Gastrocnemius medialis (tissue), 4 donors: ENCODE data around the gene PCDH9. TPM values are rescaled to one million over a fixed set of nuclear protein-coding genes. Genes with fewer than 3 reads are reported as not detected.

ENCODE experiments used
- ATAC-seq, 2 donors: fragments of 150-250 bp; one replicate each; pipeline ENCODE4 v1.9.1; 2016
- DNase-seq, 2 donors: peaks; one replicate each; pipeline ENCODE4 v3.0.0-alpha.2; 2019
- H3K27ac ChIP-seq, 4 donors: fragments of 200-600 bp; sonication (generic); 1 replicate in 1 of 4; 2 replicates in 3 of 4; pipeline ENCODE4 v1.5.1; 2016 to 2018; ENCODE audit warnings: mild to moderate bottlenecking in 2 of 4, moderate library complexity in 1 of 4
- H3K27me3 ChIP-seq, 3 donors: fragments of 200-600 bp; sonication (generic) in 2 of 3; 1 replicate in 1 of 3; 2 replicates in 2 of 3; pipeline versions ENCODE4 v1.5.1 to v1.6.0; 2016 to 2019; ENCODE audit warnings: mild to moderate bottlenecking in 1 of 3, moderate library complexity in 1 of 3
- H3K36me3 ChIP-seq, 2 donors: fragments of 200-600 bp; sonication (generic) in 1 of 2; one replicate each; pipeline ENCODE4 v1.5.1; 2017 to 2018
- H3K4me1 ChIP-seq, 2 donors: fragments of 200-600 bp; sonication (generic) in 1 of 2; one replicate each; pipeline ENCODE4 v1.5.1; 2016 to 2017; ENCODE audit warnings: mild to moderate bottlenecking in 2 of 2
- H3K4me3 ChIP-seq, 4 donors: fragments of 200-600 bp; sonication (generic) in 3 of 4; 1 replicate in 1 of 4; 2 replicates in 3 of 4; pipeline ENCODE4 v1.5.1; 2016 to 2019; ENCODE audit warnings: mild to moderate bottlenecking in 2 of 4
- H3K9me3 ChIP-seq, 3 donors: fragments of 200-600 bp; sonication (generic) in 2 of 3; 1 replicate in 1 of 3; 2 replicates in 2 of 3; pipeline ENCODE4 v1.5.1; 2016 to 2019
- POLR2A ChIP-seq, 2 donors: fragments of 450-650 bp; IDR thresholded peaks; one replicate each; pipeline ENCODE4 v1.6.1; 2017; ENCODE audit warnings: antibody characterized with exemption in 2 of 2, mild to moderate bottlenecking in 2 of 2, moderate library complexity in 2 of 2
- in situ Hi-C, 4 donors: fragments of 200-750 bp; cut with MboI; loops; one replicate each; pipeline versions ENCODE4 v1.15.0 to v1.8.0; 2017; ENCODE audit warnings: low sequenced_read_pairs in 4 of 4
- intact Hi-C: fragments of 100-400 bp; cut with DNase I; formaldehyde crosslinking; loops from one replicate; pipeline ENCODE4 v1.15.1; 2023; ENCODE audit warnings: low total_unique reads
- total RNA-seq, 4 donors: library from RNA; depleted of rRNA; stranded (reverse); fragments of >200 nt; gene quantifications; one replicate each; pipeline versions ENCODE4 v1.1.0 to v1.2.3, GENCODE V29; 2016
- TF ChIP-seq, protein P1 (sequence below), 5 experiments: fragments of 450-650 bp in 3 of 5; fragments of 200-600 bp in 2 of 5; sonication (generic) in 2 of 5; IDR thresholded peaks in 4 of 5; conservative IDR thresholded peaks in 1 of 5; 1 replicate in 4 of 5; 2 replicates in 1 of 5; pipeline ENCODE4 v1.5.1; 2016 to 2019; ENCODE audit warnings: antibody characterized with exemption in 5 of 5, mild to moderate bottlenecking in 3 of 5, moderate library complexity in 3 of 5

PCDH9 gene
- total RNA-seq, 4 donors from 2014 or later: 1.4 to 2.1 (median 1.9) TPM

- Histone ChIP-seq H3K36me3 (no peaks in the 10 kb centered on the region), H3K4me3 (no peak overlapping the region), H3K9me3 (no peaks in the 10 kb centered on the region), H3K27me3 (no peaks in the 10 kb centered on the region), H3K4me1 (no peaks in the 10 kb centered on the region), H3K27ac (no peak overlapping the region)
- in situ Hi-C loops (no loop called here), intact Hi-C loops (no loop called here)
- TF ChIP-seq POLR2A (IDR thresholded peaks at IDR 0.05): no peak
- TF ChIP-seq, protein P1, sequence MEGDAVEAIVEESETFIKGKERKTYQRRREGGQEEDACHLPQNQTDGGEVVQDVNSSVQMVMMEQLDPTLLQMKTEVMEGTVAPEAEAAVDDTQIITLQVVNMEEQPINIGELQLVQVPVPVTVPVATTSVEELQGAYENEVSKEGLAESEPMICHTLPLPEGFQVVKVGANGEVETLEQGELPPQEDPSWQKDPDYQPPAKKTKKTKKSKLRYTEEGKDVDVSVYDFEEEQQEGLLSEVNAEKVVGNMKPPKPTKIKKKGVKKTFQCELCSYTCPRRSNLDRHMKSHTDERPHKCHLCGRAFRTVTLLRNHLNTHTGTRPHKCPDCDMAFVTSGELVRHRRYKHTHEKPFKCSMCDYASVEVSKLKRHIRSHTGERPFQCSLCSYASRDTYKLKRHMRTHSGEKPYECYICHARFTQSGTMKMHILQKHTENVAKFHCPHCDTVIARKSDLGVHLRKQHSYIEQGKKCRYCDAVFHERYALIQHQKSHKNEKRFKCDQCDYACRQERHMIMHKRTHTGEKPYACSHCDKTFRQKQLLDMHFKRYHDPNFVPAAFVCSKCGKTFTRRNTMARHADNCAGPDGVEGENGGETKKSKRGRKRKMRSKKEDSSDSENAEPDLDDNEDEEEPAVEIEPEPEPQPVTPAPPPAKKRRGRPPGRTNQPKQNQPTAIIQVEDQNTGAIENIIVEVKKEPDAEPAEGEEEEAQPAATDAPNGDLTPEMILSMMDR (IDR thresholded peaks at IDR 0.05 in 4 of 5, conservative IDR thresholded peaks at IDR 0.05 in 1 of 5): no peak
- DNase-seq: no peak
- no peak for ATAC-seq
Measured at GRCh38 chr13:66926851-66927524, 303.1 kb downstream of the PCDH9 start.

DNA sequence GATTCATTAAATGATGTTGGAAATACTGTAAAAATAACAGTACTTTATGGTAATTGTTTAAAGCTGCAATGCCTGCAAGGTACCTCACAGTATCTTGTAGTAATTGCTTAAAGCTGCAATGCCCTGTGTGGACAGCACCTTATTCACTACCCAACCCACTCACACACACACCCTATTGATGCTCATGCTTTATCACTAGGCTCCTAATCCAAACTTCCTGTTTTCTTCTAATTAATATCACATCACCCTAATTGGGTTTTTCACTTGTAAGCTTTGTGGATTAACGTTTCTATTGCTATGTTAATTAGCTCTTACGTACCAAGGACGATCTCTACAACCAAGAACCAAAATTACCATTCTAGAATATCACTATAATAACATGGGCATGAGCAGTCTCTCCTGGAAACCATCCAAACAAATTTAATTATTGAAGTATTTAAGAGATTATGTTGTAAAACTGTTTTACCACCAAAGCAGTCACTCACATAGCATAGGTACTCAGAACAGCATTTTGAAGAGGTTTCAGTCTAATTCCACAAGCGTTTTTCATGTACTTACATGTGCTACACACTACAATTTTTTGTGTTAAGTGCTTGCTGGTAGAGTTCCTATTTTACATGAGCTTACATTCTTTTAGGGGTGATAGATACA lies 303.8 kb downstream of the PCDH9 start:
- no peak for TF ChIP-seq POLR2A (IDR thresholded peaks at IDR 0.05)
- TF ChIP-seq, protein P1 (IDR thresholded peaks at IDR 0.05 in 4 of 5, conservative IDR thresholded peaks at IDR 0.05 in 1 of 5): no peak
- H3K36me3 ChIP-seq: no peaks in the 10 kb centered on the region
- ATAC-seq: no peak
- no peaks in the 10 kb centered on the region for H3K4me1 ChIP-seq
- H3K4me3 ChIP-seq: no peak overlapping the region
- in situ Hi-C loops (no loop called here), intact Hi-C loops (no loop called here)
- DNase-seq: no peak
- H3K27ac ChIP-seq: no peak overlapping the region
- H3K27me3 ChIP-seq: no peaks in the 10 kb centered on the region
- no peaks in the 10 kb centered on the region for H3K9me3 ChIP-seq

GRCh38 chr13:66922444-66922843 lies 307.7 kb downstream of the PCDH9 start:
- TF ChIP-seq POLR2A (IDR thresholded peaks at IDR 0.05): no peak
- TF ChIP-seq, protein P1 (IDR thresholded peaks at IDR 0.05 in 4 of 5, conservative IDR thresholded peaks at IDR 0.05 in 1 of 5): no peak
- Histone ChIP-seq H3K4me3 (no peak overlapping the region), H3K4me1 (no peaks in the 10 kb centered on the region), H3K9me3 (no peaks in the 10 kb centered on the region), H3K27me3 (no peaks in the 10 kb centered on the region), H3K36me3 (no peaks in the 10 kb centered on the region), H3K27ac (no peak overlapping the region)
- DNase-seq (no peak), ATAC-seq (no peak)
- intact Hi-C loops: no loop called here
- in situ Hi-C loops: no loop called here

- DNase-seq (no peak), ATAC-seq (no peak)
- intact Hi-C loops (no loop called here), in situ Hi-C loops (no loop called here)
- TF ChIP-seq, protein P1 (IDR thresholded peaks at IDR 0.05 in 4 of 5, conservative IDR thresholded peaks at IDR 0.05 in 1 of 5): no peak
- TF ChIP-seq POLR2A (IDR thresholded peaks at IDR 0.05): no peak
- no peak overlapping the region for H3K4me3 ChIP-seq
- no peak overlapping the region for H3K27ac ChIP-seq
- H3K4me1 ChIP-seq: no peaks in the 10 kb centered on the region
- H3K27me3 ChIP-seq: no peaks in the 10 kb centered on the region
- H3K9me3 ChIP-seq: no peaks in the 10 kb centered on the region
- no peaks in the 10 kb centered on the region for H3K36me3 ChIP-seq
Measured at GRCh38 chr13:66921437-66921836, 308.7 kb downstream of the PCDH9 start.
